Measurements from ENCODE around the gene NISCH.
"Not testable (repeated sequence)": the region's sequence is repeated elsewhere in the genome, so short reads cannot be mapped to it uniquely, and the experiment has no call there.

The NISCH gene

GRCh38 chr3:52515192-52515591, 59.8 kb downstream of the NISCH start:
- no peak for DNase-seq

DNA sequence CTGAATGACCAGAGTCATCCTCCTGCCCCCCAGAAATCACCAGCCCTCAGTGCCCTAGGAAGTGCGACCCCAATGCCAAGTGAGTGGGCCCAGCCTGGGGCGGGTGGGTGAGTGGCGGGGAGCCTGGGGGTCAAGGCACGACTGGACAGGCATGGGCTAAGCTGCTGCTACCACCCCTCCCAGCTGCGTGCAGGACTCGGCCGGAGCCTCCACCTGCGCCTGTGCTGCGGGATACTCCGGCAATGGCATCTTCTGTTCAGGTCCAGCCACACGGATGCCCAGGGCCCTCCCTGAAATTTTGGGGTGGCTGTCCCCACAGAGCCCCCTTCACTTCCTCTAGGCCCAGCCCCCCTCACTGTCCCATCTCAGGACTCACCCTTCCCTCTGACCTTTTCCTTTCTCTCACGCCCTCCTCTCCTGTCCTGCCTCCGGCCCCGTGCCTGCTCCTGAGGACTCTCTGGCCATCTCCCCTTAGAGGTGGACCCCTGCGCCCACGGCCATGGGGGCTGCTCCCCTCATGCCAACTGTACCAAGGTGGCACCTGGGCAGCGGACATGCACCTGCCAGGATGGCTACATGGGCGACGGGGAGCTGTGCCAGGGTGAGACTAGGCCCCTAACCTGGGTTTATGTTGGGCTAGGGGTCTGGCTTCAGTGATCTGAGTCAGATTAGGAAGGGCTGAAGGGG, 61.2 kb downstream of the NISCH start:
- no peak for DNase-seq

DNA sequence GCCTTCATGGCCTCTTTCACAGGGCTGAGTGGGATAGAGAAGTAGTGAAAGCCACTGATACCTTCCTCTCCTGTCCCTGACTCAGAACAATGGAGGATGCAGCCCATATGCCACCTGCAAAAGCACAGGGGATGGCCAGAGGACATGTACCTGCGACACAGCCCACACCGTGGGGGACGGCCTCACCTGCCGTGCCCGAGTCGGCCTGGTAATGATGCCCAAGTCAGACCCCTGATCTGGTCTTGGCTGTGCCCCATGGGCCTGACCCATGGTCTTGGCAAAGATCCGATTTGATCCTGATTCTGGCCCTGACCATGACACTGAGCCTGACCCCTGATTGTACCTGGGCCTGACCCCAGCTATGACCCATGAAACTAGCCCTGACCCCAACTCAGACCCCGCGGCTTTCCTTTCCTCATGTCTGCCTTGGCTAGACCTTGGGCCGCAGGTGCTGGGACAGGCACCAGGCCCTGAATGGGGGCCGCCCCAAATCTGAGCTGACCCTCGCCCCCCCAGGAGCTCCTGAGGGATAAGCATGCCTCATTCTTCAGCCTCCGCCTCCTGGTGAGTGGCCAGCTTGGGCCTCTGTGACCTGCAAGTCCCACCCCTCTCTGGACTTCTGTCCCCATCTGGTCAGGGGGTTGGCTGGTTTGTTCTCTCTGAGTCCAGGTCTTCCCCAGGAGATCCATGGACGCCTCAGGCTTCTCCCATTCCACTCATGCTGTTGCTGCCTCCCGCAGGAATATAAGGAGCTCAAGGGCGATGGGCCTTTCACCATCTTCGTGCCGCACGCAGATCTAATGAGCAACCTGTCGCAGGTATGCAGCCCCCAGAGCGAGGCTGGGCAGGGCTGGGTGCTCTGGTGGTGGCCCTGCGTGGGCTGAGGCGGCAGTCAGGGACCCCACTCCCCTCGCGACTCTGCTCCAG, 62.7 kb downstream of the NISCH start:
- DNase-seq = peak; percentile 54

GRCh38 chr3:52518723-52519444, 63.5 kb downstream of the NISCH start:
- no peak for DNase-seq

GRCh38 chr3:52519445-52520140, 64.2 kb downstream of the NISCH start:
- DNase-seq = no peak

DNA sequence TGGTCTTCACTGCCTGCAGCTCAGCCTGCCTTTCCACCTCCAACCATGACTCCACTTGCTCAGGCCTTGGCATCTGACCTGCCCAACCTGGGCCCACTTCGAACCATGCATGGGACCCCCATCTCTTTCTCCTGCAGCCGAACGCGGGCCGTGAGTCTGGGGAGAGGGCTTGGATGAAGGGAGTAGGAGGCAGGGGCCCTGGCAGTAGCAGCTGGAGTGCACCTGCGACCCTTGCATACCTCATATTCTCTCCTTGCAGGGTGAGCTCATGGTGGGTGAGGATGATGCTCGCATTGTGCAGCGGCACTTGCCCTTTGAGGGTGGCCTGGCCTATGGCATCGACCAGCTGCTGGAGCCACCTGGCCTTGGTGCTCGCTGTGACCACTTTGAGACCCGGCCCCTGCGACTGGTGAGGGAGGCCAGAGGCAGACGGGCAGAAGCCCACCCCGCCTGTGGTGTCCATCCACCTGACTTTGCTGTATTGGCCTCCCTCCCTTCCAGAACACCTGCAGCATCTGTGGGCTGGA, 64.8 kb downstream of the NISCH start:
- no peak for DNase-seq

GRCh38 chr3:52520716-52521487, 65.5 kb downstream of the NISCH start:
- no peak for DNase-seq

- DNase-seq = no peak
Observed at GRCh38 chr3:52521488-52521824, 66.1 kb downstream of the NISCH start.

DNA sequence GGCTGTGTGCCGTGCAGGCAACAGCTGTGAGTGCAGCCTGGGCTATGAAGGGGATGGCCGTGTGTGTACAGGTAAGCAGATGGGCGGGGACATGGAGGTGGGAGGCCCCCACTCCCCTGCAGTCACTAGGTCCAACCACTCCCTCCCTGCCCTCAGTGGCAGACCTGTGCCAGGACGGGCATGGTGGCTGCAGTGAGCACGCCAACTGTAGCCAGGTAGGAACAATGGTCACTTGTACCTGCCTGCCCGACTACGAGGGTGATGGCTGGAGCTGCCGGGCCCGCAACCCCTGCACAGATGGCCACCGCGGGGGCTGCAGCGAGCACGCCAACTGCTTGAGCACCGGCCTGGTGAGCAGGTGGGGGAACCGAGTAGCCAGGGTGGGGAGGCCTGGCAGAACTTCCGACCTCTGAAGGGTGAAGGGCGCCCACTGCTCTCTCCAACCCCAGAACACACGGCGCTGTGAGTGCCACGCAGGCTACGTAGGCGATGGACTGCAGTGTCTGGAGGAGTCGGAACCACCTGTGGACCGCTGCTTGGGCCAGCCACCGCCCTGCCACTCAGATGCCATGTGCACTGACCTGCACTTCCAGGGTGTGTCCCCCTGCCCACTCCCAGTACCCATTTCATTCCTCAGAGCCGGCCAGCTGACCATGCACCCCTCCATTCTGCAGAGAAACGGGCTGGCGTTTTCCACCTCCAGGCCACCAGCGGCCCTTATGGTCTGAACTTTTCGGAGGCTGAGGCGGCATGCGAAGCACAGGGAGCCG, 66.7 kb downstream of the NISCH start:
- DNase-seq = no peak

GRCh38 chr3:52522651-52523251, 67.3 kb downstream of the NISCH start:
- DNase-seq = no peak

GRCh38 chr3:52523386-52524257, 68.2 kb downstream of the NISCH start:
- DNase-seq = no peak

DNA sequence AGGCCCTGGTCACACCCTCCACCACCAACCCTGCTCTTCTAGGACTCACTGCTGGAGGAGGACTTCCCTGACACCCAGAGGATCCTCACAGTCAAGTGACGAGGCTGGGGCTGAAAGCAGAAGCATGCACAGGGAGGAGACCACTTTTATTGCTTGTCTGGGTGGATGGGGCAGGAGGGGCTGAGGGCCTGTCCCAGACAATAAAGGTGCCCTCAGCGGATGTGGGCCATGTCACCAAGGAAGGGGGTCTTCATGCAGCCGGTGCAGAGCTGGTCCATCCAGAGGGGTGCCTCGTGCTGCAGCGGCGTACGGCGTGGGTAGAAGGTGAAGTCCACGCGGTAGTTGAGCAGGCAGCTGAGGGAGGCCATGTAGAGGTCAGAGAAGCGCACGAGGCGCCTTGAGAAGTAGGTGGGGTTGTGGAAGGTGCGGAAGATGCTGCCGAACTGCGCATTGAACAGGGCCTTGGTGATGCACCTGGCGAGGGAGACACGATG, 68.9 kb downstream of the NISCH start:
- DNase-seq = no peak

GRCh38 chr3:52524752-52525679, 69.6 kb downstream of the NISCH start:
- no peak for DNase-seq

- DNase-seq = no peak
Observed at GRCh38 chr3:52525680-52526561, 70.5 kb downstream of the NISCH start.

DNA sequence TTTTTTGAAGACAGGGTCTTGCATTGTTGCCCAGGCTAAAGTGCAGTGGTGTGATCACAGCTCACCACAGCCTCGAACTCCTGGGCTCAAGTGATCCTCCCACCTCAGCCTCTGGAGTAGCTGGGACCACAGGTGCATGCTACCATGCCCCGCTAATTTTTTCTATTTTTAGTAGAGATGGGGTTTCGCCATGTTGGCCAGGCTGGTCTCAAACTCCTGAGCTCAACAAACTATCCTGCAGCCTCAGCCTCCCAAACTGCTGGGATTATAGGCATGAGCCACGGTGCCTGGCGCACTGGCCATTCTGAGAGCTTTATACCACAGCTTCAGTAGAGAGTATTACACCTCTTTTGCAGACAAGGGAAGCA, 71.3 kb downstream of the NISCH start:
- DNase-seq = not testable (repeated sequence)

GRCh38 chr3:52527039-52527731, 71.8 kb downstream of the NISCH start:
- DNase-seq = no peak

Data from retina (tissue), 1 donor.